Kidney (tissue), 22 donors: ENCODE results near the gene NPR3. TPM values are rescaled to one million over a fixed set of nuclear protein-coding genes. Genes with fewer than 3 reads are reported as not detected.

ENCODE experiments used
- DNase-seq, 5 donors: peaks; one replicate each; pipeline ENCODE4 v3.0.0-alpha.2; 2013 to 2020
- FAIRE-seq: peaks from 2 replicates; lab custom pipeline; 2012; peaks lifted over from hg19 to GRCh38; lab: Jason Lieb, UNC
- H3K27ac ChIP-seq, 2 donors: one replicate each; pipeline ENCODE4 v1.7.0; 2013; ENCODE audit warnings: low read depth in 2 of 2, low read length in 2 of 2, inconsistent platforms in 1 of 2
- H3K27me3 ChIP-seq: one replicate; pipeline ENCODE4 v1.7.1; 2013; ENCODE audit warnings: low read length, inconsistent platforms; ENCODE audit not compliant: control insufficient read depth, insufficient read depth
- H3K36me3 ChIP-seq, 3 donors: one replicate each; pipeline versions ENCODE4 v1.7.0 to v1.7.1; 2013; ENCODE audit warnings: low read length in 3 of 3, control low read depth in 1 of 3, inconsistent platforms in 1 of 3; ENCODE audit not compliant: insufficient read depth in 3 of 3, control insufficient read depth in 2 of 3
- H3K4me1 ChIP-seq, 3 donors: one replicate each; pipeline versions ENCODE4 v1.7.0 to v1.7.1; 2013; ENCODE audit warnings: low read length in 3 of 3, inconsistent platforms in 1 of 3, low read depth in 1 of 3; ENCODE audit not compliant: control insufficient read depth in 2 of 3, insufficient read depth in 2 of 3
- H3K4me3 ChIP-seq, 3 donors: one replicate each; pipeline versions ENCODE4 v1.7.0 to v1.8.1; 2013; ENCODE audit warnings: low read length in 3 of 3, control low read depth in 1 of 3, inconsistent platforms in 1 of 3
- H3K9ac ChIP-seq, 3 donors: one replicate each; pipeline versions ENCODE4 v1.7.0 to v1.7.1; 2013; ENCODE audit warnings: low read length in 3 of 3, control low read depth in 1 of 3, inconsistent platforms in 1 of 3
- H3K9me3 ChIP-seq, 3 donors: one replicate each; pipeline versions ENCODE4 v1.7.0 to v1.7.1; 2013; ENCODE audit warnings: low read length in 3 of 3, control low read depth in 1 of 3, inconsistent platforms in 1 of 3; ENCODE audit not compliant: control insufficient read depth in 2 of 3, insufficient read depth in 1 of 3
- intact Hi-C: fragments of 100-400 bp; cut with DNase I; formaldehyde crosslinking; loops from one replicate; pipeline ENCODE4 v1.11.1; 2022
- long read RNA-seq, 10 donors: library from polyadenylated mRNA in 1 of 10; unstranded in 1 of 10; transcript quantifications; one replicate each; pipeline ENCODE4 v2.0.0 and lab custom pipeline, GENCODE V29; 2021 to 2026
- polyA plus RNA-seq: library from polyadenylated mRNA; stranded (reverse); fragments of 350-450 nt; fragmentation: Illumina TruSeq; extraction: RNeasy Lipid Tissue Mini Kit (QIAGEN cat#74804); gene quantifications from one replicate; pipeline ENCODE4 v1.2.3, GENCODE V29; 2014; ENCODE audit warnings: low read depth, low replicate concordance; ENCODE audit not compliant: insufficient read depth
- total RNA-seq: library from RNA; stranded (reverse); fragmentation: NEBNext Ultra II Directional; extraction: Animal tissue kit (Norgen Biotek cat#: 25700); gene quantifications from one replicate; pipeline ENCODE4 v1.2.1, GENCODE V29; 2021
- TF ChIP-seq, protein P1 (sequence below): IDR thresholded peaks from 3 replicates; pipeline ENCODE4 v1.5.1; 2012; ENCODE audit warnings: mild to moderate bottlenecking, moderate library complexity, borderline replicate concordance; ENCODE audit not compliant: insufficient read depth; ENCODE audit errors: extremely low read depth
- donor health status: control.
- donor health status: control.
- donor health status: control.
- donor health status: control.
- donor health status: control.
- donor health status: DM: yes; HTN: yes; CAD: no.
- donor health status: Normal renal cell carcinoma (clear cell type).

The NPR3 gene, protein sequence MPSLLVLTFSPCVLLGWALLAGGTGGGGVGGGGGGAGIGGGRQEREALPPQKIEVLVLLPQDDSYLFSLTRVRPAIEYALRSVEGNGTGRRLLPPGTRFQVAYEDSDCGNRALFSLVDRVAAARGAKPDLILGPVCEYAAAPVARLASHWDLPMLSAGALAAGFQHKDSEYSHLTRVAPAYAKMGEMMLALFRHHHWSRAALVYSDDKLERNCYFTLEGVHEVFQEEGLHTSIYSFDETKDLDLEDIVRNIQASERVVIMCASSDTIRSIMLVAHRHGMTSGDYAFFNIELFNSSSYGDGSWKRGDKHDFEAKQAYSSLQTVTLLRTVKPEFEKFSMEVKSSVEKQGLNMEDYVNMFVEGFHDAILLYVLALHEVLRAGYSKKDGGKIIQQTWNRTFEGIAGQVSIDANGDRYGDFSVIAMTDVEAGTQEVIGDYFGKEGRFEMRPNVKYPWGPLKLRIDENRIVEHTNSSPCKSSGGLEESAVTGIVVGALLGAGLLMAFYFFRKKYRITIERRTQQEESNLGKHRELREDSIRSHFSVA
- 12.5 TPM for total RNA-seq
- 33.7 TPM for polyA plus RNA-seq
- long read RNA-seq, donor 1, full-length matches to known transcripts, result 4 of 4 reads
- long read RNA-seq, donor 1, partial matches to known transcripts, result 0 of 4 reads
- long read RNA-seq, donor 1, other reads (novel, unspliced or antisense), result 0 of 4 reads
- long read RNA-seq, donor 2, partial matches to known transcripts, result 0 of 2 reads
- long read RNA-seq, donor 2, other reads (novel, unspliced or antisense), result 0 of 2 reads
- long read RNA-seq, donor 3, full-length matches to known transcripts, result 5 of 5 reads
- long read RNA-seq, donor 3, partial matches to known transcripts, result 0 of 5 reads
- long read RNA-seq, donor 3, other reads (novel, unspliced or antisense), result 0 of 5 reads
- long read RNA-seq, donor 4, full-length matches to known transcripts, result 5 of 5 reads
- long read RNA-seq, donor 4, partial matches to known transcripts, result 0 of 5 reads
- long read RNA-seq, donor 4, other reads (novel, unspliced or antisense), result 0 of 5 reads
- long read RNA-seq, donor 5, result 0 reads
- long read RNA-seq, donor 6, full-length matches to known transcripts, result 3 of 3 reads
- long read RNA-seq, donor 6, partial matches to known transcripts, result 0 of 3 reads
- long read RNA-seq, donor 6, other reads (novel, unspliced or antisense), result 0 of 3 reads
- long read RNA-seq, donor 7, partial matches to known transcripts, result 0 of 4 reads
- long read RNA-seq, donor 7, other reads (novel, unspliced or antisense), result 1 of 4 reads
- long read RNA-seq, donor 8, full-length matches to known transcripts, result 4 of 4 reads
- long read RNA-seq, donor 8, partial matches to known transcripts, result 0 of 4 reads
- long read RNA-seq, donor 8, other reads (novel, unspliced or antisense), result 0 of 4 reads
- long read RNA-seq, donor 9, result 0 reads
- long read RNA-seq, donor 10, full-length matches to known transcripts, result 3 of 3 reads
- long read RNA-seq, donor 10, partial matches to known transcripts, result 0 of 3 reads
- long read RNA-seq, donor 10, other reads (novel, unspliced or antisense), result 0 of 3 reads

DNA sequence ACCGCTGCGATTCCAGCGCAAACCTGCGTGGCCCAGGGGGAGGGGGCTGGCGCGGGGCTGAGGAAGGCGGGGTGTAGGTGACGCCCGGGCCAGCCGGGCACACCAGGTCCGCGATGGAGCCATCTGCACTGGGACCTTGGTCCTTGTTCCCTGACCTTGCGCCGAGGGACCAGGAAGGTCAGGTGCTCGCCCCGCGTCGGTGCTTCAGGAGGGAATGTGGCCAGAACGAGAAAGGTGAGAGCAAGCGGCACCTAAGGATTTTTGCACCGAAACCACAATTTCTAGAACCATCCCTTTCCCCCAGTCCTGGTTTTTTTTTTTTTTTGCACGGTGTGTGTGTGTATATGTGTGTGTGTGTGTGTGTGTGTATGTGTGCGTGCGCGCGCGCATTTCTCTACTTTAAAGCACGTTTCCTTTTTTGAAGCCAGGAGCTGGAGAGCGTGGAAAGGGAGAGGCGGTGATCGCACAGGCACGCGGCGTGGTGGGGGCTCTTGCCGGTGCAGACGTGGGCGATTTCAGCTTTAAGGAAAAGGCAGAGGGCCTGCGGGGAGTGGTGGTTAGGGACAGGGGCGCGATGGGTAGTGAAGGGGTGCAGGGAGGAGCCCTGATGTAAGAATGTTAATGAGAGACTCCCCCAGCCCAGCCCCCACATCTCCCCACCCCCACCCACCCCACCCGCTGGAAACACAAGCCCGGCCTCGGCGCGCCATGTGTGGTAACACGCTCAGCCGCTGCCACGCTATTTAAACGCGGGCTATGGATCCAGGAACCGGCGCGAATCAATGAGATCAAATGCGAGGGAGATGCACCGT is at the start of gene NPR3:
Gene NPR3 (plus strand): TSS at position 772 of the 812 bp plus-strand sequence. CDS start 456 bp downstream, outside the sequence.
- intact Hi-C loops, result no loop called here
- H3K27me3 ChIP-seq, result peaks cover 7% of the 10 kb centered on the region
- peaks cover 0 to 9% (median 2%) of the 10 kb centered on the region in 3 donors for H3K4me1 ChIP-seq
- peak within 1 kb of the TSS; percentile 38 to 84 (median 65) for H3K9ac ChIP-seq
- H3K9me3 ChIP-seq, result no peaks in the 10 kb centered on the region
- peak within 1 kb of the TSS; percentile 82 to 87 for H3K27ac ChIP-seq
- TF ChIP-seq, protein P1, sequence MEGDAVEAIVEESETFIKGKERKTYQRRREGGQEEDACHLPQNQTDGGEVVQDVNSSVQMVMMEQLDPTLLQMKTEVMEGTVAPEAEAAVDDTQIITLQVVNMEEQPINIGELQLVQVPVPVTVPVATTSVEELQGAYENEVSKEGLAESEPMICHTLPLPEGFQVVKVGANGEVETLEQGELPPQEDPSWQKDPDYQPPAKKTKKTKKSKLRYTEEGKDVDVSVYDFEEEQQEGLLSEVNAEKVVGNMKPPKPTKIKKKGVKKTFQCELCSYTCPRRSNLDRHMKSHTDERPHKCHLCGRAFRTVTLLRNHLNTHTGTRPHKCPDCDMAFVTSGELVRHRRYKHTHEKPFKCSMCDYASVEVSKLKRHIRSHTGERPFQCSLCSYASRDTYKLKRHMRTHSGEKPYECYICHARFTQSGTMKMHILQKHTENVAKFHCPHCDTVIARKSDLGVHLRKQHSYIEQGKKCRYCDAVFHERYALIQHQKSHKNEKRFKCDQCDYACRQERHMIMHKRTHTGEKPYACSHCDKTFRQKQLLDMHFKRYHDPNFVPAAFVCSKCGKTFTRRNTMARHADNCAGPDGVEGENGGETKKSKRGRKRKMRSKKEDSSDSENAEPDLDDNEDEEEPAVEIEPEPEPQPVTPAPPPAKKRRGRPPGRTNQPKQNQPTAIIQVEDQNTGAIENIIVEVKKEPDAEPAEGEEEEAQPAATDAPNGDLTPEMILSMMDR, result no peak
- no peaks in the 10 kb centered on the region for H3K36me3 ChIP-seq
- peak within 1 kb of the TSS; percentile 80 to 86 (median 85) for H3K4me3 ChIP-seq
- DNase-seq, result peak; percentile 56 to 80 (median 70)
- no peak for FAIRE-seq

DNA sequence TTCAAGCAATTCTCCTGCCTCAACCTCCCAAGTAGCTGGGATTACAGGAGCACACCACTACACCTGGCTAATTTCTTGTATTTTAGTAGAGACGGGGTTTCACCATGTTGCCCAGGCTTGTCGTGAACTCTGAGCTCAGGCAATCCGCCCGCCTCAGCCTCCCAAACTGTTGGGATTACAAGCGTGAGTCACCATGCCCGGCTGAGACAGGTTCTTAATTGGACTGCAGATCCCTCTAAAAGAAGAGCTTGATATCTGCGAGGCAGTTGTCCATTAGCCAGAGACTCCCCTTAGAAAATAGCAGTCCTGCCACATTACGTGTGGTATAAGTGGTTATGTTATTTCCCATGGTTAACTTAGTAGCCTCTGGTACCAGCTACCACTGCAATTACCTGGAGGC is 46.6 kb upstream of the NPR3 start:
- Histone ChIP-seq H3K36me3 (no peaks in the 10 kb centered on the region), H3K9me3 (peaks cover 0 to 31% (median 0%) of the 10 kb centered on the region in 3 donors), H3K4me3 (no peak overlapping the region), H3K4me1 (no peaks in the 10 kb centered on the region), H3K27ac (no peak overlapping the region), H3K27me3 (no peaks in the 10 kb centered on the region), H3K9ac (no peak overlapping the region)
- intact Hi-C loops, result no loop called here
- FAIRE-seq, result no peak
- TF ChIP-seq, protein P1, result no peak
- no peak for DNase-seq
